ENCODE results near the gene TESK2. TPM values are rescaled to one million over a fixed set of nuclear protein-coding genes. Genes with fewer than 3 reads are reported as not detected.

TESK2 gene
- total RNA-seq, 2 experiments from 2014 or later, result 3.3 to 3.5 TPM

- DNase-seq, result no peak
- POLR2A ChIA-PET, result no interaction called here
- Mint-ChIP-seq H3K4me3 (no peak overlapping the region), H3K9me3 (ENCODE audit: insufficient read depth) (no peaks in the 10 kb centered on the region), H3K27ac (no peak overlapping the region), H3K27me3 (ENCODE audit: low read depth) (peaks cover 2% of the 10 kb centered on the region), H3K36me3 (ENCODE audit: low read depth) (no peaks in the 10 kb centered on the region), H3K4me1 (ENCODE audit: low read depth) (no peaks in the 10 kb centered on the region)
- CTCF ChIA-PET, result no interaction called here
- no peak for ATAC-seq
Measured at GRCh38 chr1:45317166-45317565, 173.8 kb downstream of the TESK2 start.

- ATAC-seq, result no peak
- H3K27ac Mint-ChIP-seq, result no peak overlapping the region
- no peaks in the 10 kb centered on the region for H3K36me3 Mint-ChIP-seq (ENCODE audit: low read depth)
- H3K4me3 Mint-ChIP-seq, result no peak overlapping the region
- no peaks in the 10 kb centered on the region for H3K4me1 Mint-ChIP-seq (ENCODE audit: low read depth)
- ChIA-PET POLR2A (interaction anchor here (1.4 kb wide), 1 partner anchor 26 kb away, joined by 3 read pairs; the partner anchor contains the start of genes MUTYH and TOE1), CTCF (interaction anchor here (1.3 to 1.8 kb wide), 3 partner anchors 10 to 179 kb away, joined by 3 to 5 read pairs (median 5); no protein-coding TSS in a partner anchor)
- DNase-seq, result no peak
- H3K9me3 Mint-ChIP-seq (ENCODE audit: insufficient read depth), result no peaks in the 10 kb centered on the region
- no peaks in the 10 kb centered on the region for H3K27me3 Mint-ChIP-seq (ENCODE audit: low read depth)
Measured at GRCh38 chr1:45314266-45314665, 176.7 kb downstream of the TESK2 start.

- DNase-seq, result no peak
- no peak for ATAC-seq
- Mint-ChIP-seq H3K4me1 (ENCODE audit: low read depth) (peaks cover 35% of the 10 kb centered on the region), H3K27ac (peak overlapping the region; percentile 31), H3K27me3 (ENCODE audit: low read depth) (no peaks in the 10 kb centered on the region), H3K9me3 (ENCODE audit: insufficient read depth) (no peaks in the 10 kb centered on the region), H3K36me3 (ENCODE audit: low read depth) (no peaks in the 10 kb centered on the region), H3K4me3 (no peak overlapping the region)
- CTCF ChIA-PET, result interaction anchor here (1.0 to 5.5 kb wide), 6 partner anchors 19 to 295 kb away, joined by 3 to 44 read pairs (median 11); partner anchors contain the start of genes MUTYH, TOE1 and UROD
- POLR2A ChIA-PET, result interaction anchor here (0.6 to 5.7 kb wide), 4 partner anchors 30 to 477 kb away, joined by 3 to 60 read pairs (median 7); partner anchors contain the start of genes MUTYH, TOE1 and UROD
Measured at GRCh38 chr1:45306905-45307304, 184.1 kb downstream of the TESK2 start.

GRCh38 chr1:45306319-45306718 is 184.6 kb downstream of the TESK2 start:
- Mint-ChIP-seq H3K27me3 (ENCODE audit: low read depth) (no peaks in the 10 kb centered on the region), H3K9me3 (ENCODE audit: insufficient read depth) (no peaks in the 10 kb centered on the region), H3K36me3 (ENCODE audit: low read depth) (no peaks in the 10 kb centered on the region), H3K27ac (peak overlapping the region; percentile 31), H3K4me3 (peak overlapping the region; percentile 45), H3K4me1 (ENCODE audit: low read depth) (peaks cover 35% of the 10 kb centered on the region)
- peak; percentile 58 for DNase-seq
- ChIA-PET CTCF (interaction anchor here (1.0 to 5.5 kb wide), 6 partner anchors 19 to 294 kb away, joined by 3 to 44 read pairs (median 11); partner anchors contain the start of genes MUTYH, TOE1 and UROD), POLR2A (interaction anchor here (0.6 to 5.7 kb wide), 8 partner anchors 31 to 585 kb away, joined by 3 to 60 read pairs (median 6); partner anchors contain the start of genes MUTYH, TOE1 and UROD)
- ATAC-seq, result no peak

GRCh38 chr1:45305231-45305630 is 185.7 kb downstream of the TESK2 start:
- no peaks in the 10 kb centered on the region for H3K27me3 Mint-ChIP-seq (ENCODE audit: low read depth)
- DNase-seq, result no peak
- ChIA-PET POLR2A (interaction anchor here (0.6 to 5.7 kb wide), 9 partner anchors 19 to 584 kb away, joined by 3 to 60 read pairs (median 6); partner anchors contain the start of genes MUTYH, TOE1 and UROD), CTCF (interaction anchor here (0.8 to 5.5 kb wide), 9 partner anchors 12 to 294 kb away, joined by 3 to 44 read pairs (median 4); partner anchors contain the start of genes HECTD3, MUTYH, TESK2 and TOE1)
- peaks cover 40% of the 10 kb centered on the region for H3K4me1 Mint-ChIP-seq (ENCODE audit: low read depth)
- H3K27ac Mint-ChIP-seq, result peak overlapping the region; percentile 66
- H3K9me3 Mint-ChIP-seq (ENCODE audit: insufficient read depth), result no peaks in the 10 kb centered on the region
- H3K36me3 Mint-ChIP-seq (ENCODE audit: low read depth), result no peaks in the 10 kb centered on the region
- no peak for ATAC-seq
- H3K4me3 Mint-ChIP-seq, result peak overlapping the region; percentile 89

- no peak for DNase-seq
- no peaks in the 10 kb centered on the region for H3K9me3 Mint-ChIP-seq (ENCODE audit: insufficient read depth)
- peak overlapping the region; percentile 89 for H3K4me3 Mint-ChIP-seq
- ChIA-PET CTCF (interaction anchor here (0.8 to 9.4 kb wide), 12 partner anchors 12 to 293 kb away, joined by 3 to 361 read pairs (median 10); partner anchors contain the start of genes HECTD3, MUTYH, TESK2 and TOE1), POLR2A (interaction anchor here (0.6 to 6.4 kb wide), 8 partner anchors 20 to 583 kb away, joined by 3 to 78 read pairs (median 7); partner anchors contain the start of genes HECTD3, MUTYH, TOE1 and UROD)
- H3K4me1 Mint-ChIP-seq (ENCODE audit: low read depth), result peaks cover 40% of the 10 kb centered on the region
- no peak for ATAC-seq
- H3K27ac Mint-ChIP-seq, result peak overlapping the region; percentile 97
- H3K27me3 Mint-ChIP-seq (ENCODE audit: low read depth), result no peaks in the 10 kb centered on the region
- no peaks in the 10 kb centered on the region for H3K36me3 Mint-ChIP-seq (ENCODE audit: low read depth)
Measured at GRCh38 chr1:45304311-45305081, 186.5 kb downstream of the TESK2 start.

- peak overlapping the region; percentile 97 for H3K27ac Mint-ChIP-seq
- H3K27me3 Mint-ChIP-seq (ENCODE audit: low read depth), result no peaks in the 10 kb centered on the region
- H3K9me3 Mint-ChIP-seq (ENCODE audit: insufficient read depth), result no peaks in the 10 kb centered on the region
- H3K36me3 Mint-ChIP-seq (ENCODE audit: low read depth), result no peaks in the 10 kb centered on the region
- POLR2A ChIA-PET, result interaction anchor here (0.9 to 6.4 kb wide), 11 partner anchors 21 to 582 kb away, joined by 3 to 78 read pairs (median 5); partner anchors contain the start of genes CCDC163, HECTD3, HPDL and MMACHC
- ATAC-seq (peak; percentile 89), DNase-seq (peak; percentile 99)
- peak overlapping the region; percentile 89 for H3K4me3 Mint-ChIP-seq
- peaks cover 40% of the 10 kb centered on the region for H3K4me1 Mint-ChIP-seq (ENCODE audit: low read depth)
- CTCF ChIA-PET, result interaction anchor here (0.7 to 9.4 kb wide), 24 partner anchors 9 to 630 kb away, joined by 3 to 361 read pairs (median 4); partner anchors contain the start of genes ARMH1, CCDC163, HECTD3 and HPDL
Measured at GRCh38 chr1:45303520-45304310, 187.2 kb downstream of the TESK2 start.

- CTCF ChIA-PET, result interaction anchor here (0.8 to 9.4 kb wide), 15 partner anchors 9 to 503 kb away, joined by 3 to 361 read pairs (median 5); partner anchors contain the start of genes CCDC163, HECTD3, HPDL and MMACHC
- Mint-ChIP-seq H3K4me3 (peak overlapping the region; percentile 64), H3K27me3 (ENCODE audit: low read depth) (no peaks in the 10 kb centered on the region), H3K36me3 (ENCODE audit: low read depth) (no peaks in the 10 kb centered on the region), H3K9me3 (ENCODE audit: insufficient read depth) (no peaks in the 10 kb centered on the region), H3K4me1 (ENCODE audit: low read depth) (peaks cover 40% of the 10 kb centered on the region), H3K27ac (peak overlapping the region; percentile 36)
- POLR2A ChIA-PET, result interaction anchor here (0.6 to 6.4 kb wide), 10 partner anchors 25 to 581 kb away, joined by 3 to 78 read pairs (median 6); partner anchors contain the start of genes HECTD3, HPDL, MUTYH and TOE1
- DNase-seq (no peak), ATAC-seq (no peak)
Measured at GRCh38 chr1:45302505-45303150, 188.3 kb downstream of the TESK2 start.

GRCh38 chr1:45300669-45300997 is 190.3 kb downstream of the TESK2 start:
- H3K27me3 Mint-ChIP-seq (ENCODE audit: low read depth), result no peaks in the 10 kb centered on the region
- no peak overlapping the region for H3K27ac Mint-ChIP-seq
- H3K36me3 Mint-ChIP-seq (ENCODE audit: low read depth), result no peaks in the 10 kb centered on the region
- ChIA-PET POLR2A (interaction anchor here (1.9 to 6.4 kb wide), 3 partner anchors 288 to 579 kb away, joined by 8 to 78 read pairs (median 9); partner anchors contain the start of genes HECTD3, RNU5D-1 and UROD), CTCF (interaction anchor here (1.1 to 9.4 kb wide), 12 partner anchors 9 to 465 kb away, joined by 3 to 361 read pairs (median 4); partner anchors contain the start of genes CCDC163, HECTD3, MMACHC and MUTYH)
- no peak overlapping the region for H3K4me3 Mint-ChIP-seq
- ATAC-seq, result no peak
- H3K4me1 Mint-ChIP-seq (ENCODE audit: low read depth), result peaks cover 25% of the 10 kb centered on the region
- DNase-seq, result no peak
- no peaks in the 10 kb centered on the region for H3K9me3 Mint-ChIP-seq (ENCODE audit: insufficient read depth)

GRCh38 chr1:45299981-45300668 is 190.8 kb downstream of the TESK2 start:
- H3K27ac Mint-ChIP-seq, result no peak overlapping the region
- no peaks in the 10 kb centered on the region for H3K27me3 Mint-ChIP-seq (ENCODE audit: low read depth)
- no peak overlapping the region for H3K4me3 Mint-ChIP-seq
- no peaks in the 10 kb centered on the region for H3K36me3 Mint-ChIP-seq (ENCODE audit: low read depth)
- DNase-seq (peak; percentile 60), ATAC-seq (no peak)
- no peaks in the 10 kb centered on the region for H3K9me3 Mint-ChIP-seq (ENCODE audit: insufficient read depth)
- POLR2A ChIA-PET, result interaction anchor here (0.9 to 6.4 kb wide), 4 partner anchors 282 to 578 kb away, joined by 3 to 78 read pairs (median 8); partner anchors contain the start of genes HECTD3, RNU5D-1 and UROD
- CTCF ChIA-PET, result interaction anchor here (0.7 to 9.4 kb wide), 21 partner anchors 8 to 507 kb away, joined by 3 to 361 read pairs (median 4); partner anchors contain the start of genes CCDC163, HECTD3, HPDL and MMACHC
- peaks cover 20% of the 10 kb centered on the region for H3K4me1 Mint-ChIP-seq (ENCODE audit: low read depth)
